HG03060 (cell line): ENCODE results near the gene DNAJC21.

Experiments
- ATAC-seq: cut with Tn5 transposase; IDR thresholded peaks from one replicate; pipeline ENCODE4 v1.9.1; 2021; ENCODE audit warnings: low read depth, moderate number of reproducible peaks; ENCODE audit not compliant: unreplicated experiment

DNAJC21 gene

GRCh38 chr5:34929134-34929719, at the start of gene DNAJC21:
DNAJC21 (plus strand) TSS chr5:34929559; CDS start chr5:34929820, 261 bp downstream.
- peak; percentile 75 for ATAC-seq

- ATAC-seq, result no peak
These were observed 48.1 kb upstream of the DNAJC21 start for GRCh38 chr5:34881246-34881645.

GRCh38 chr5:34886392-34887119, 42.8 kb upstream of the DNAJC21 start:
- no peak for ATAC-seq

GRCh38 chr5:34889394-34889793, 40.0 kb upstream of the DNAJC21 start:
- no peak for ATAC-seq

- ATAC-seq, result no peak
These were observed 37.4 kb upstream of the DNAJC21 start for GRCh38 chr5:34891981-34892380.

- no peak for ATAC-seq
These were observed 36.9 kb upstream of the DNAJC21 start for GRCh38 chr5:34892414-34892813.

- no peak for ATAC-seq
These were observed 34.6 kb upstream of the DNAJC21 start for GRCh38 chr5:34894716-34895115.

GRCh38 chr5:34895641-34896419, 33.5 kb upstream of the DNAJC21 start:
- ATAC-seq, result no peak

GRCh38 chr5:34897646-34898045, 31.7 kb upstream of the DNAJC21 start:
- no peak for ATAC-seq

GRCh38 chr5:34898258-34898895, 31.0 kb upstream of the DNAJC21 start:
- ATAC-seq, result peak; percentile 80

GRCh38 chr5:34899066-34899465, 30.3 kb upstream of the DNAJC21 start:
- ATAC-seq, result no peak

- ATAC-seq, result no peak
These were observed 28.7 kb upstream of the DNAJC21 start for GRCh38 chr5:34900652-34901051.

GRCh38 chr5:34903260-34903659, 26.1 kb upstream of the DNAJC21 start:
- no peak for ATAC-seq

GRCh38 chr5:34905564-34905963, 23.8 kb upstream of the DNAJC21 start:
- ATAC-seq, result no peak

GRCh38 chr5:34913072-34913471, 16.3 kb upstream of the DNAJC21 start:
- no peak for ATAC-seq

GRCh38 chr5:34914671-34915138, 14.7 kb upstream of the DNAJC21 start:
- peak; percentile 6 for ATAC-seq

- ATAC-seq, result peak; percentile 84
These were observed 14.1 kb upstream of the DNAJC21 start, which contains the start of the genes BRIX1 and RAD1 for GRCh38 chr5:34915139-34915855. BRIX1 (plus strand) TSS chr5:34915711; CDS start chr5:34915739, 28 bp downstream. RAD1 (minus strand) TSS chr5:34915504; CDS start chr5:34914892, 612 bp downstream.

GRCh38 chr5:34915856-34916192, 13.5 kb upstream of the DNAJC21 start:
- no peak for ATAC-seq

- ATAC-seq, result no peak
These were observed 12.8 kb upstream of the DNAJC21 start for GRCh38 chr5:34916518-34916917.

- no peak for ATAC-seq
These were observed 11.3 kb upstream of the DNAJC21 start for GRCh38 chr5:34918025-34918424.
